MV-4-11 (cell line): ENCODE data around the gene YKT6.
"Not testable (repeated sequence)": the region's sequence is repeated elsewhere in the genome, so short reads cannot be mapped to it uniquely, and the experiment has no call there.

Source experiments
- DNase-seq: peaks from one replicate; lab custom pipeline; 2025; lab: John Stamatoyannopoulos, UW

YKT6 gene

DNA sequence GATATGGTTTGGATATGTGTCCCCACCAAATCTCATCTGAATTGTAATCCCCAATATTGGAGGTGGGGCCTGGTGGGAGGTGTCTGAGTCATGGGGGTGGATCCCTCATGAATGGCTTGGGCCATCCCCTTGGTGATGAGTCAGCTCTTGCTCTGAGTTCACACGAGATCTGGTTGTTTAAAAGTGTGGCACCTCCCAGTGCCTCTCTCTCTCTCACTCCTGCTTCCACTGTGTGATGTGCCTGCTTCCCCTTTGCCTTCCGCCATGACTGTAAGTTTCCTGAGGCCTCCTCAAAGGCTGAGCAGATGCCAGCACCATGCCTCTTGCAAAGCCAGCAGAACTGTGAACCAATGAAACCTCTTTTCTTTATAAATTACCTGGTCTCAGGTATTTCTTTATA, 6.7 kb upstream of the YKT6 start:
- DNase-seq = peak; percentile 49

DNA sequence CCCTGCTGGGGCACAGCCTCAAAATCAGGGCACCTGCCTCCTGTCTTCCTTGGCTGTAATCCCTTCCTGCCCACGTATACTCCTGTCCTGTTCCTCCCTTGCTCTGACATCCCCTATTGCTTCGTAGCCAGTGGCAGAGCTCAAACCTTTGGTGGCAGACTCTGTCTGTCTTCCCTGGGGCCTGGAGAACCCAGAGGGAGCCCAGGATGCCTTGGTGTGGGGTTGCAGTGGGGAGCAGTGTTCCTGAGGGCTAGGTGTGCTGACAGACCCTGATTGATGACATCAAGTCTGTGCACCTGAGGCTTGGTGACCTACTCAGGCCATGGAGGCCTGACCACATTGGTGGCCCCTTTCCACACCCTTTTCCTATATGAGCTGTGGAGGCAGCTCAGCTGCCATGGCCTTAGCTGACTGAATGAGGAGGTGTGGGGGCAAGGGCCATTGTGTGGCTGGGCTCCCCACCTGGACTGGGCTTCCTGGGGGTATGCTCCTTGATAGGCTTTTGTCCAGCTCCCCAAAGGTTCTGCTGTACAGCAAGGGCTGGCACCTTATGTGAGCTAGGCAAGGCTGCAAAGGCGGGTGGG, 6.1 kb upstream of the YKT6 start:
- no peak for DNase-seq

DNA sequence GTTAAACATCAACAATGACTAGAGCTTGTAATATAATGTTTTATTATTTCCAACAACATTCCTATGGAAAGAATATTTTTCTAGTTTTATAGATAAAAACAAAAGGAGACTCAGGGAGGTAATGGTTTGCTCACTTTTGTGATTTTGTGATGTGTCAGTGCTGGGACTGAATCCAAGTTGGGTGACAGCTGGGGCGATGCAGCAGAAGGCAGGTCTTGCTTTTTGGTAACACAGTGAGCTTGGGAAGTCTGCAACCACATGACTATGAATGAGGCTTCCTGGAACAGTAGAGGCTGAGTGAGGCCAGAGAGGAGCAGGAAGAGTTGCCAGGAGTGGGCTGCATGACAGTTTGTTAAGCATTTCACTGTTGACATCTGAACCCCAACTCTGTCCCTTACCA, 4.9 kb upstream of the YKT6 start:
- DNase-seq = no peak

DNA sequence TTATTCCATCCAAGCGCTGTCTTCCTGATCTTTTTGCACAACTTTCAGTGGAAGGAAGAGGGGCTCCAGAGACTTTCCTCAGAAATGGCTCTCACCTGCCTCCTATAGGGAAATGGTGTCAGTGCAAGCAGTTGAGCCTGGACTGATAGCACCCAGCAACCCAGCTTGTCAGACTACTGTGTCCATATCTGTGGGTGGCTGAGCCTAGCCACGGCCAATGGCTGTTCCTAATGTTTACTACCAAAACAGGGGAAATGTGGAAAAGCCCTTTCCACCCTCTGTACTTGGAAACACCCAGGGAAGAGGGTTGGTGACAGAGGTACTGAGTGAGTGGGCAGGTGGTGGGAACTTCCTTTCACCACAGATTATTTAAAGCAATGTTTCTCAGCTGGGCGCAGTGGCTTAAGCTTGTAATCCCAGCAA, 4.3 kb upstream of the YKT6 start:
- peak; percentile 27 for DNase-seq

DNA sequence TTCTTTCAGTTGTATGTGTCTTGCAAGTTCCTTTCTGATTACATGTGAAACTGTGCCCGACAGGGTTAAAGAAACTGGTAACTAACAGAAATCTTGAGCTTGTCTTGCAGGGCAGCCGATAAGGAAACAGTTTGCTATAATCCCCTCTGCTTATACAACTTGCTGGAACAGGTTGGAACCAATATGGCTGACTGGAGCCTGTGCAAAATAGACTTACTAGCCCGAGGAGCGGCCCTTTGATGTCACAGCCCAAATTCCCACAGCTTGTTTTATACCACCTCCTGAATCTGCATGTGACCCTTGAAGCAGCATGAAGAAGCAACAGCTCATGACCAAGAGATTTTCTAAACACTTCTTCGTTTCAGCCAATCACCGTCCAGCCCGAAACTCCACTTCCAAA, 3.3 kb upstream of the YKT6 start:
- DNase-seq = no peak

DNA sequence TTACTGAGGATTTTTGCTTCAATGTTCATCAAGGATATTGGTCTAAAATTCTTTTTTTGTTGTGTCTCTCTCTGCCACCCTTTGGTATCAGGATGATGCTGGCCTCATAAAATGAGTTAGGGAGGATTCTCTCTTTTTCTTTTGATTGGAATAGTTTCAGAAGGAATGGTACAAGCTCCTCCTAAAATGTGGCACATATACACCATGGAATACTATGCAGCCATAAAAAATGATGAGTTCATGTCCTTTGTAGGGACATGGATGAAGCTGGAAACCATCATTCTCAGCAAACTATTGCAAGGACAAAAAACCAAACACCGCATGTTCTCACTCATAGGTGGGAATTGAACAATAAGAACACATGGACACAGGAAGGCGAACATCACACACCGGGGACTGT, 615 bp upstream of the YKT6 start:
- DNase-seq = not testable (repeated sequence)

DNA sequence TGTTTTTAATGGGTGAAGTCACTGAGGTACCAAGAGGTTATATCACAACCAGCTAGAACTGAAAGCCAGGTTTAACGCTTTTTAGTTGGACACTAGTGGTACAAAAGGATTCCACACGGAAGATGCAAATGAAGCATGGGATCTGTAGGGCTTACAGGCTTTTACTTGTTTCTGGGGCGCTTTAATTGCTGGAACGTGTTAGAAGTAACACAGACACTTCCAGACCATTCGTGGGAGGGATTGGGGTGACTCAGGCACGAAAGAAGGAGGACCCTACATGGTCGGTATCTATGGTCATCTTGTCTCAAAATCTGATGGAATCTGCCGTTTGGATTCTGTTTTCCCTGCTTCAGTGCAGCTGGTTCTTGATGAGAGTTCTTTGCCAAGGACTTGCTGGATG, 1.0 kb downstream of the YKT6 start:
- no peak for DNase-seq

DNA sequence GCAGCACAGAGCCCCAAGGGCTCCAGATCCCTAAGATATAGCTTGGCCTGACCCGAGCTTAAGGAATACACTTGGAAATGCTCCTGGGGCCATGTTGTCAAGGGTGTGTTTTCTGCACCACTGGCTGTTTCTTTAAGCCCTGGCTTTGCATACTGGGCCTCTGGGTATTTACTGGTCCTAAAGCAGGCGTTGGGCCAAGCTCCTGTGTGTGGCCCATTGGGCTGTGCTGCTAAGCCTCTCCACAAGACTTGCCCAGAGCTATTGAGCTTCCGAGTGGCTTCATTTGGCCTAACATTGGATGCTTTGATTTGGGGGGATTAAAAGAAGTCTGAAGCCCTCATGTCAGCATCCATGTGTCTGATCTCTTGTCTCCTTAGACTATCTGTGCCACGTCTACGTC, 5.2 kb downstream of the YKT6 start:
- DNase-seq = no peak

DNA sequence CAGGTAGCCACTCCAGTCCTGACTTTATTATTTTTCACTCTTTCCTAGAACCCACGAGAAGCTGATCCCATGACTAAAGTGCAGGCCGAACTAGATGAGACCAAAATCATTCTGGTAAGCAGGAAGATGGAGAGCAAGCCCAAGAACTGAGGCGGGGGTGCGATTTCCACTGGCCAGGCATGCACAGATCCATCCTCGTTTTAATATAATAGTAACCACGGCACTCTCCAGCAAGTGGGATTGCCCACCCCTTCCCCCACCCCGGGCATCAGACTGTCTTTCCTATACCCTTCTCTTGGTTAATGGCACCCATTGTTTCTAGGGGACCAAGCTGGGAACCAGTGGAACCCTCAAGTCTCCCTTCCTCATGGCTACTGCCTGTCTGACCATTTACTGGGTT, 7.3 kb downstream of the YKT6 start:
- DNase-seq = no peak

DNA sequence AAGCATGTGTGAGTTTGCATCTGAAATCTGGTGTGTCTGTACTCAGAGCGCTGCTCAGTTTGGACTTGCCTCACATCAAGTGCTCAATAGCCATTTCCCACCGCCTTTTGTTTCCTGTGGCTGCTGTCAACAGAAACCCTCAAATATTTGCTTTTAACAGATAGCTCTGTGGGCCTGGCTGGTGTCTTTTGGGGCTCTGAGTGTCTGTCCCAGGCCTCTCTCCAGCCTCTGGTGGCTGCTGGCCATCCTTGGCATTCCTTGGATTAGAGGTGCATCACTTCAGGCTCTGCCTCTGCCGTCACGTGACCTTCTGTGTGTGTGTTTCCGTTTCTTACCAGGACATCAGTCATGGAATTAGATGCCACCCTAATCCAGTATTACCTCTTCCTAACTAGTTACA, 9.3 kb downstream of the YKT6 start:
- no peak for DNase-seq

DNA sequence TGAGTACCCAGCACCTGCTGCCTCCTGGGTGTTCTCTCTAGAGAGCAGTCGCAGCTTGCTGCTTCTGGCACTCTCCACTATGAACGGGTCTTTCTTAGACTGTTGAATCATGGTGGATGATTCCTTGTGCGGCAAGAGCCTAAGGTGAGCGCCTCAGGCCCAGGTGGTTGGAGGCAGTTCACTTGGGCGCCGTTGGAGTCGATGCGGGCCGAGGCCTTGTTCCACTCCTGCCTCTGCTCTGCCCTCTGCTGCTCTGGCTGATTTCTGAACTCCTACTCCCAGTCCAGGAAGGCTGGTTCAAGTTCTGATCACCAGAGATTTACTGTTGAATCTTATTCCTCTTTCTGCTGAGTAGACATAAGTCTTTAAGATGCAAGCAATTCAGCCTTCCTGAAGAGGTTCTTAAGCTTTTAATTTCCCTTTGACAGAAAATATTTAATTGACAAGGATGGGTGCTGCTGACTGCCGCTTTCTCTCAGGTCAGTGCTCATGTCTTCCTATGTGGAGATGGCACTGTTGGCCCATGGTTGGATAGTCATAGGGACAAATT, 10.4 kb downstream of the YKT6 start:
- DNase-seq = no peak

DNA sequence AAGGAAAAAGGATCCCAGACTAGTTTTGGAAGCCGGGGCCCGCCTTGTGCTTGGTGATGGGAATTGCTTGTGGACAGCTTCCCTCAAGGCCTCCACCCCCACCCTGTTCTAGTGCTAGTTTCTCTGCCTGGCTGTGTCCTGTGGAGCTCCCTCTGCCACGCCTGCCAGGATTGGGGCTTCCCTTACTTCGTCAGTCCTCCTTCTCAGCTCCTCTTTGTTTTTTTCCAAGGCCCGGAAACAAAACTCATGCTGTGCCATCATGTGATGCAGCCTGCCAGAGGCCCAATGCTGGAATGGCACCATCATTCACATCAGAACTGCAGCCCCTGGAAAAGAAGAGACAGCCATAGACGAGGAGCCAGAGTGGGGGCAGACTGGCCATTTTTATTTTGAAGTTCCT, 11.2 kb downstream of the YKT6 start:
- no peak for DNase-seq

DNA sequence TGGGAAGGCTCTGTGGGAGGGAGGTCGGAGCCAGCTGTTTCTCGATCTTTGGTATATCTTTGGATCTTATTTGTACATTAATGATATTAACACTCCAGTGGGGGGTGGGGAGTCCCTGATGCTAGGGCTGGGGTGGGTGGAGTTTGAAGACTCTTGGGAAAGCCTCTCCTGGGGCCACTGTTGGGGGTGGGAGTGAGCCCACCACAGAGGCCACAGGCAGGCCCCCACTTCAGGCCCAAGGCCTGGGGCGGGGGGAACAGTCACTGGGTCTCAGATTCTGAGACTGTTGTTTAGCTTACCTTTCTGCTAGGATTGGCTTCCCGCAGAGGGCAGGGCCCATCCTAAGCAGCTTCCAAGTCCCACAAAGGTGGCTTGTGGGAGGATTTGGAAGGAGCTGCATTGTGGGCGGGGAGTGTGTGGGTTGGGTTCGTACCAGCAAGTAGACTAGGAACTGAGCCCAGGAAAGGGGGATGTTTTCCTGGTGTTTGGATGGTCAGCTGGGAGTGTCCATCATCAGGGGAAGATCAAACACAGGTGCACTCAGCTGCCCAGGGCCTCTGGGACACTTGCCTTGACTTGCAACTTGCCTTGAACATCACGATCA, 11.9 kb downstream of the YKT6 start:
- no peak for DNase-seq

DNA sequence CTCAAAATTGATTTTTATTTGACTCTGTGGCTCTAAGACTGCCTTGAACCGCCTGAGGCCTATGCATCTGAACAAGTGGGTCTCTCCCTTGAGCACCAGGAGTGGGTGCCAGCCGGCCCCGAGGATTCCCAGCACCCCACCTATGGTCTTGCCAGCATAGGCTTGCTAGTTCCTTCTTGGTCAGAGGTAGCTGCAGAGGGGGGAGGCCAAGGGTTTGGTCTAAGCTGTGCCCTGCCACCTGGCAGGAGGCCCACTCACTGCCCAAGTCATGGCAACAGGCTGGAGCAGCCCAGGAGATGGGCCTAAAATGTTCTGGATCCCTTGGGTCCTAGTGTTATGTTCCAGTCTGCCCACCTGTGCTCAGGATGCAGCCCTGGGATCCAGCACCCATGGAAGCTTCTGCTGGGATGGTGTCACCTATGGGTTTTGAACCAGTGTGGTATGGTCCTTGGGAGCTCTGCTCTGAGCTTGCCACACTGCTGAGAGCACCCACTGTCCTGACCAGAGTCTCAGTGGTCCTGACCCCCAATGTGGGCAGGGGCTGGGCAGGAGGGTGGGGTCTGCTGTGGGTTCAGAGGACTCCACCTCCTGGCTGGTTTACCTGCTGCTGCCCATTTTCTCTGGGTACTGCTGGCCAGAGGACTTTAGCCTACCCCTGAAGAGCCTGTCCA, 12.6 kb downstream of the YKT6 start:
- no peak for DNase-seq

DNA sequence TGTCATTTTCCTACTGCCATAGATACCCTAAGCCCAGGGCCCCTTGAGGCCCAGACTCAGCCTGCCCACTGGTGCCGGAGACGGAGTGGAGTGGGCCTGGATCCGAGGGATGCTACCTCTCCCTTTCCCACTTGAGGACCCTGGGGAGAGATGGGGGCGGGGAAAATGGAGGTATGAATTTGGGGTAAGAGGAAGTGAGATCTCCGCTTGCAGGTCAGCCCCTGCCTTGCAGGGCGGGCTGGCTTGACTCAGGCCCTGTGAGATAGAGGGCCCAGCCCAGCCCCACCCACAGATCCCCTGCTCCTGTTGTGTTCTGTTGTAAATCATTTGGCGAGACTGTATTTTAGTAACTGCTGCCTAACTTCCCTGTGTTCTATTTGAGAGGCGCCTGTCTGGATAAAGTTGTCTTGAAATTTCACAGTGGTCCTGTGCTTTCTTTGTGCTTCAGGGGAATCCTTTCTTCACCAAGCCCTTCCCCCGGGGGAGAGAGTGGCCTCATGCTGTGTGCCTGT, 13.2 kb downstream of the YKT6 start:
- peak; percentile 47 for DNase-seq

DNA sequence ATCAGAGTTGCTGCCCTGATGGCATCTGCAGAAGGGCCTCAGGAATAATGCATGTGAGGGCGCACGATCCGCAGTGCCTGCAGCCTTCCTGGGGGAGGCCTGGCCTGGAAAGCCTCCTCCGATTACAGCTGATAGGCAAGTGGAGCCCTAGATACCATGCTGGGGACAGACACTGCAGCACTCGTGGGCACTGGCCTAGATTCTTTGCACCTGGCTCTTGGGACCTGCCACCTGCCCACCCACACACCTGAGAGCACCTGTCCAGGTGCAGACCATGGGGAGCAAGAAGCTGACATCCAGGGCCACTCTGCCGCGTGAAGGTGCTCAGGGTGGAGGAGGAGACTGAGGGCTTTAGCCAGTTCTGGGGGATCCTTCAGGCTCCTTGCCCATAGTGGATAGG, 14.8 kb downstream of the YKT6 start:
- DNase-seq = no peak

DNA sequence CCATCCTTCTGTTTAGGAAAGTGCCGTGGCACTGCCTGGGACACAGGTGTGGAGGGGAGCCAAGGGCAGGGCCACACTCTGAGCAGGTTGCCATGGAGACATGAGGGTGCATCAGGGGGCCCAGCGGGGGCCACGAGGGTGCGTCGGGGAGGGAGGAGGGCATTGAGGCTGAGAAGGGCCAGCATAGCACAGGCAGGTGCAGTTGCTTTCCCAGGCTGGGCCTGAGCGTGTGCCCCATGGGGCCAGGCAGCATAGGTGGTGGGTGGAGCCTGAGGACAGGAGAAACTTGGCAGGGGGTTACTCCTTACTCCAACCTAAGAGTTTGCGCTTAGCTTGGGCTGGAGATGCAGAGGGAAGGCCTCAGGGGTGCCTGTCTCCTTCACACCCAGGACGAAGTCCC, 15.2 kb downstream of the YKT6 start:
- no peak for DNase-seq

DNA sequence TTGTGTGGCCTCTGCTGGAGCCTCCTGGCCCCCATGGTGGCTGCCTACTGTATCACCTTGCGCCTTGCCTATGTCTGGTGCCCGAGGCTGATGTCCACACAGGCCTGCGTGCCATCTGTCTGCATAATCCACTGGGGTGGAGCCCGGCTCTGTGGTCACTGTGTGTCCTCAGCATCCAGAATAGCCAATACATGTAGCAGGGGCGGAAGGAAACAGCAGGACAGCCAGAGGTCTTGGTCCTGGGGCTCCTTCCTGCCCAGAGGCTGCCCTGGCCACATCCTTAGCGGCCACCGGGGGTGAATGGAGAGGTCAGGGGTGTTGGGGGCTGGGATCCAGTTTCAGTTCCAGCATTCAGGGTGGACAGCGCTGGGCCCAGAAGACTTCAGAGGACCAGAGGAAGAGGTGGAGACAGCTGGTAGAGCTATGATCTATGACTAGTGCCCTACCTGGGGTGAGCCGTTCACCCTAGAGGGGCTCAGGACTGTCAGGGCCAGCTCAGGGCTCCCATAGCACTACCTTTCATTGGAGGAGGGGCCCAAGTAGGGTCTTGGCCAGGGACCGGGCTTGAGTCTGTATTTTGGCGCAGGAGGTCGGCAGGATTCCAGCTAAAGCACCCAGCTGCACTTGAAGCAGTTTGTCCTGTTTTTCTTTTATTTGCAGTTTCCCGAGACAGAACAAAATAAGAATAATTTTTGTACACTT, 15.9 kb downstream of the YKT6 start:
- no peak for DNase-seq

DNA sequence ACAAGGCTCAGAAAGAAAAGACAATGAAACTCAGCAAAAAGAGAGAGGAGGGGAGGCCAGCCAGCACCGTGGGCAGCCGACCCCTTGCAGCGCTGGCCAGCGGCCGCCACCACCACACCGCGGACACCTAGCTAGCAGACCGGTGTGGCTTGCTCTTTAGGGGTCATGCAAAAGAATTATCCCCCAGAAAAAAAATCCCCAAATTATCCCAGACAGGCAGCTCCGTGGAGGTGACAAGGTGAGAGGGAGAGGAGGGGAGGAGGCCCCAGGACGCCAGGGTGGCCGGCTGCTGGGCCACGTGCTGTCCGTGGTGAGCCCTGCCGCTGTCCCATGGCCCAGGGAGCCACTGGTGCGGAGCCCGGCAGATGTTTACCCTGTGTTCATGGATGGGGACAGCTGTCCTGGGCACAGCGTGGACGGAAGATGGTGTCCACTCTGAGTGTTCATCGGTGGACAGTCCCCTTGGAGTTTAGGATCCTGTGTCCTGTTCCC, 16.5 kb downstream of the YKT6 start:
- no peak for DNase-seq

DNA sequence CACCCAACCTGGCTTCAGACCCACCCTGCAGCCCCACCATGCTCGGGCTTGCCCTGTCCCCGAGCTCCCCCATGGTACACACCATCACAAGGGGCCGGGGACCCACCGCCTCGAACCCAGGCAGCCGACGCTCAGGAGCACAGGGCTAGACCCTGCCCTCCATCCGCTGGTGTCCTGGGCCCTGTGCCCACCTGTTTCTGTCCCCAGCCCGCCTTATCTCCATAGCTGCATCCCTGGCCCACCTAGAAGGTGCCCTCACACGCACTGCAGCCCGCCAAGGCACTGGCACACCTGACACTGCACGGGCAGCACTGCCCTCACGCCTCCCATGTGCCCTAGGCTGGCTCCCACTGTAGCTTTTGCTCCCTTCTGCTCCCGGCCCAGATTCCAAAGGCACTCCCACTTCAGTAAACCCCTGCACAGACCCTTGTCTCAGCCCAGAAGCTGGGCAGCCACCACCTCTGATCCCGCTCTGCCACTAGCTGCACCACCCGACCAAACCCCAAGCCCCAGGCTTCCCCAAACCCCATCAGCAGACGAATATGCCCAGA, 17.1 kb downstream of the YKT6 start:
- no peak for DNase-seq

DNA sequence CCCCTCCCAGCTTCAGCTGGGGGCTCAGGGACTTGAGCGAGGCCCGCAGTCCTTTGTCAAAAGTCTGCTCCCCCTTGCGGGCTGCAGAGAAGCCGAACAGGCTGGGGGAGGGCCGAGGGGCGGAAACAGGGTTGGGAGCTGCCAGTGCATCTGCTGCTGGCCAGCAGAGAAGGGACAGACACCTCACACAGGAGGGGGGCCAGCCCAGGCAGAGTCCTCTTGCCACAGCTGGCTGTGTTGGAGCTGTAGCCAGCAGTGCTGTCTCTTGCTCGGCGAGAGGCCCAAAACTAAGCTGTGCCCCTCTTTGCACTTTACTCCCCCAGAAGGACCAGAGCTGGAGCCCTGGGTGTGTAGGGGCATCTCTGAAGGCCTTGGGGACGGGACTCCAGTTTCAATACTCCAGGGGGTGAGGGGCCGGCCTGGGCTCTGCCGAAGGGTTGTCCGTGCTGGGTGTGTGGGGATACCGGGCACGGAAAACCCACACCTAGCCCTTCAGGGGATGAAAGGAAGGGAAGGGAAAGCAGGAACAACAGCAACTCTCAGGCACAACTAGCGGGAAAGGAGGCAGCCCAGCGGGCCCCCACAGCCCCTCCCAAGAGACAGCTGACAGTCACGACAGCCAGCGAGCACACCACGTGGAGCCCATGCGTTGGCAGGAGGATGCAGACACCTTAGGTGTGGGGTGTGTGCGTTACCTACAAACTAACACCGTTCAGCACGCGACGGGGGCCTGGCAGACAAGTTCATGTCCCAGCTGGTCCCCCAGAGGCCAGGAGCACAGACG, 17.8 kb downstream of the YKT6 start:
- DNase-seq = no peak
